ENCODE data around the gene WWTR1. TPM values are rescaled to one million over a fixed set of nuclear protein-coding genes. Genes with fewer than 3 reads are reported as not detected.

Gene WWTR1
- total and polyA plus RNA-seq, 2 experiments from 2014 or later, result 25.1 to 26.2 TPM

GRCh38 chr3:149528340-149528650 is 129.5 kb downstream of the WWTR1 start (continued):
- TF ChIP-seq REST (IDR thresholded peaks at IDR 0.05; ENCODE audit: unreplicated experiment) (no peak), ZNF331 (CRISPR knock-in tag; IDR thresholded peaks at IDR 0.05; ENCODE audit: low read depth) (no peak), JUNB (IDR thresholded peaks at IDR 0.05; ENCODE audit: unreplicated experiment) (no peak), EZH2 (IDR thresholded peaks at IDR 0.05; ENCODE audit: low read depth, unreplicated experiment) (no peak)

- Mint-ChIP-seq H3K4me1 (peaks cover 11% of the 10 kb centered on the region; the same call in 2 of the 3 replicates), H3K4me3 (no peak overlapping the region), H3K27ac (peak overlapping the region; percentile 44; the same call in 1 of the 2 replicates), H3K27me3 (ENCODE audit: insufficient read depth, low read depth, poor library complexity) (peaks cover 3% of the 10 kb centered on the region), H3K9me3 (no peaks in the 10 kb centered on the region), H3K36me3 (ENCODE audit: low read depth) (peaks cover 16% of the 10 kb centered on the region; the same call in 1 of the 3 replicates)
- ATAC-seq (peak; percentile 64), DNase-seq (ENCODE audit: low spot score) (no peak)
- Histone ChIP-seq H3K27me3 (ENCODE audit: insufficient read depth) (no peaks in the 10 kb centered on the region), H3K4me3 (no peak overlapping the region), H3K4me1 (ENCODE audit: insufficient read depth) (peaks cover 18% of the 10 kb centered on the region; the same call in 1 of the 2 replicates), H2AFZ (no peak overlapping the region), H3F3A (replicated peaks; ENCODE audit: low read depth) (no peaks in the 10 kb centered on the region), H4K20me1 (replicated peaks; ENCODE audit: insufficient read depth) (no peaks in the 10 kb centered on the region), H3K36me3 (ENCODE audit: insufficient read depth) (peaks cover 6% of the 10 kb centered on the region; the same call in 1 of the 2 replicates), H3K9me2 (ENCODE audit: insufficient read depth) (no peaks in the 10 kb centered on the region), H3K27ac (ENCODE audit: low read depth) (0 out of 2 replicates have a peak overlapping the region, but pooled peaks have one; percentile 11), H3K79me2 (replicated peaks; ENCODE audit: insufficient read depth) (peaks cover 22% of the 10 kb centered on the region), H3K4me2 (peak overlapping the region; percentile 31; the same call in 1 of the 2 replicates)
- TF ChIP-seq NANOG (IDR thresholded peaks at IDR 0.05; ENCODE audit: borderline replicate concordance), result no peak
- TF ChIP-seq CTCF (conservative IDR thresholded peaks at IDR 0.05; ENCODE audit: low read depth in 2 of 2), result peak in 1 of 2 experiments; percentile 63; a peak in 2 of 4 replicates
- TF ChIP-seq POLR2AphosphoS5 (IDR thresholded peaks at IDR 0.05; ENCODE audit: low read depth), result no peak
- no peak for TF ChIP-seq REST (IDR thresholded peaks at IDR 0.05; ENCODE audit: unreplicated experiment)
- no peak for TF ChIP-seq JUNB (IDR thresholded peaks at IDR 0.05; ENCODE audit: unreplicated experiment)
- TF ChIP-seq ETS1 (IDR thresholded peaks at IDR 0.05), result no peak
- TF ChIP-seq ZNF331 (CRISPR knock-in tag; IDR thresholded peaks at IDR 0.05; ENCODE audit: low read depth), result no peak
These were observed 130.1 kb downstream of the WWTR1 start for GRCh38 chr3:149527531-149528339.

Data from GM23338 (cell line).